ENCODE data around the gene FXYD1.

The FXYD1 gene

DNA sequence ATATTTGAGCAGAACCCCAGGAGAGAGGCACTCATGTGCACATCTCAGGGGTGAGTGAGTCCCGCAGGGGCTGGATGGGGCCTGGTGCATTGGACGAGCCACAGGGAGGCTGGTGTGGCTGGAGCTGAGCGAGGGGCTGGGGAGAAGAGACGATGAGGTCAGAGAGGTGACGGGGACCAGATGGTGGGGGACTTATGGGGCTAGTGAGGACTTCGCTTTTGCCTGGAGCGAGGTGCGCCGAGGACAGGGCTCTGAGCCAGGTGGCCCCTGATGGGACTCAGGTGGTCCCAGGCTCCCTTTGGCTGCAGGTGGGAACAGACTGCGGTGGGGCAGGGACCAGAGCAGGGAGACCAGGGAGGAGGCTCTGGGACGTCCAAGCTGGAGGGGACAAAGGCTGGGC is 29.9 kb upstream of the FXYD1 start:
- FAIRE-seq: no peak

DNA sequence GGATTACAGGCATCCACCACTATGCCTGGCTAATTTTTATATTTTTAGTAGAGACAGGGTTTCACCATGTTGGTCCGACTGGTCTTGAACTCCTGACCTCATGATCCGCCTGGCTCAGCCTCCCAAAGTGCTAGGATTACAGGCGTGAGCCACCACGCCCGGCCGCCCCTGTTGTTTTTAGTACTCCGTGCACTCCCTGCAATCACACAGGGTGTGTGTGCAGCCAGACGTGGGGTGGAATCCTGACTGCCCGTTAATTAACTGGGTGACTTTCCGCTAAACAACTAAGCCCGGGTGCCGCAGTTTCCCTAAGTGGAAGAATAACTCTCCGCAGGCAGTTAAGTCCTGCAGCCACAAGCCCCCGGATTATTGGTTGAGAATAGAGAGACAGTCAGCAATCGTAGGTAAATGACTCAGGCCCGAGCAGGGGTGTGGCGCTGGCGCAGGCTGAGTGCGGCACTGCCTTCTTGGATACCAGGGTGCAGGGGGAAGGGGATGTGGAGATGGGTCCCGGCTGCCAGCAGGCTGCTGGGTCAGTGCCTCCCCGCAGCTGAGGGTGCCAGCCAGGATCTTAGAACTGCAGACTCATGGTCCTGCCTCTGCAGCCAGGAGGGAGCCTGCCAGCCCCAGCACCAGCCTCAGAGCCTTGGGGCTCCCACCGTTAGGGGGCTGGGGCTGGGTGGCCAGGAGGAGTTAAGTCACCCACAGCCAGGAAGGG is 29.1 kb upstream of the FXYD1 start:
- FAIRE-seq: no peak

DNA sequence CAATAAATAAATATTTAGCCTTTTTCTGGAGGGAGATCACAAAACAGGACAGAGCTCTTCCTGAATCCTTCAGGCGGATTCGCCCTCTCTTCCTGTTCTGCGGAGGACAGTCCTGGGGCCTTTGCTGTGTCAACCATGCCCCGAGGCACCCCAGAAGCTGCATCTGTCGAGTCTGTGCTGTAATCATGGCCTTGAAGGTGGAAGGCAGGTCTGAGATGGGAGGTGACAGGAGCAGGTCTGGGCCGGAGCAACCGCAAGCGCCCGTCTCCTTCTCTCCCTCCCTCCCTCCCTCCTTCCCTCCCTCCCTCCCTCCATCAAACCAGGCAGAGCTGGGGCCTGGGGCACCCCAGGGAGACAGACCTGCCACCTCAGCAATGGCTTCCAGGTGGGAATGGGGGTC is 27.6 kb upstream of the FXYD1 start:
- no peak for FAIRE-seq

DNA sequence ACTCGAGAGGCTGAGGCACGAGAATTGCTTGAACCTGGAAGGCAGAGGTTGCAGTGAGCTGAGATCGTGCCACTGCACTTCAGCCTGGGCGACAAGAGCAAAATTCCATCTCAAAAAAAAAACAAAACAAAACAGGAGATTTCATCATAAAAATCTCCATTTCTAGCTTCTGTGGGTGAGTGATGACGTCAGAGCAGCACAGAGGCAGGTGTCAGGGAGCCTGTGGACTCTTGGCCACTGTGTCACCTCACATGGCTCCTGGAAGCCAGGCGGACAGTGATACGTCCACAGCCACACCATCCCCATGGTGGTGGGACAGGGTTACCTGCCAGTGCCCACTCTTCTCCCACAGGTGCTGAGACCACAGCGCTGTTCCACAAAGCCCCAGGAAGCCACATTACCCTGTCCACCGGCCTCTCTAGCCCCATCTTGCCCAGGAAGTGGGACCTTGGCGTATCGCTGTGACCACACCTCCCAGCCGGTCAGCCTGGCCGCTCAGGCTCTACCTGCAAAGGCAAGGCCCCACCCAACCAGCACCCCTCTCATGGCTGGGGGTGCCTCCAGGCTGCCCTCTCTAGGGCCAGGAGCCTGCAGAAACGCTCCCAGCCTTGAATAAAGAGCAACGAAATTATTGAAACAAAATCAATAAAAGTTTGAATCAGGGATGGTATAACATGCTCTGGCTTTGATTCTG is 25.5 kb upstream of the FXYD1 start:
- no peak for FAIRE-seq

DNA sequence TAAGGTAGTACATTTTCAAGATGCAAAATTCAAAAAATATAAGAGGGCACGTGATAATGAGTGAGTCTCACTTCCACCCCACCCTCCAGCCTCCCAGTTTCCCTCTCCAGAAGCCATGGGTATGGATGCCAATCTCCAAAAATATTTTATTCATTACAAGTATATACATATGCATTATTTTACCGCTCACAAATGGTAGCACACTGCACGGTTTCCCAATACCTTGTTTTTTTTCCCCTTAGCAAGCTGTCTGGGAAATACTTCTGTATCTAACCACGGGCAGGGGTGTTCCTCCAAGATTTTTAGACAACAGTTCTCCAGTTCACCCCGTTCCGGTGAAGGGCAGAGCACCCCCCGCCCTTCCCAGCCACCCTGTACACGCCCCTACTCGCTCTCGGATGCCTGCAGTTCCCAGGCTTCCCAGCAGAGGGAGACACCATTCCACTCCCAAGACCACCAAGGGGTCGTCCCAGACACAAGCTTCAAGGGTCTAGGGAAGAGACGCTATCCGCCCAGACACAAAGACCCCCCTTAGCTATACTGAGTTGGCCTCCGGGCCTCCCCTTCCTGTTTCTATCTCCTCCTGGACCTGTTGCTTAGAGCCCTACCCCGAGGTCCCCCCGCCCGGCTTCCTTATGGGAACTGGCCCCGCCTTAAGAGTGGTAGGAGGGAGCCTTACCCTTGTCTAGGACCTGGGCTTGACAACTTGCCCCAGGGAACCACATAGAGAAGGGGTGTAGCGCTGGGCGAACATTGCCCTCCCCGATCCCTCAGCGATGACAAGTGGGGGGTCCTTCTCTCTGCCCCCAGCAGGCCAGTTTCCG is 24.1 kb upstream of the FXYD1 start:
- no peak for FAIRE-seq

DNA sequence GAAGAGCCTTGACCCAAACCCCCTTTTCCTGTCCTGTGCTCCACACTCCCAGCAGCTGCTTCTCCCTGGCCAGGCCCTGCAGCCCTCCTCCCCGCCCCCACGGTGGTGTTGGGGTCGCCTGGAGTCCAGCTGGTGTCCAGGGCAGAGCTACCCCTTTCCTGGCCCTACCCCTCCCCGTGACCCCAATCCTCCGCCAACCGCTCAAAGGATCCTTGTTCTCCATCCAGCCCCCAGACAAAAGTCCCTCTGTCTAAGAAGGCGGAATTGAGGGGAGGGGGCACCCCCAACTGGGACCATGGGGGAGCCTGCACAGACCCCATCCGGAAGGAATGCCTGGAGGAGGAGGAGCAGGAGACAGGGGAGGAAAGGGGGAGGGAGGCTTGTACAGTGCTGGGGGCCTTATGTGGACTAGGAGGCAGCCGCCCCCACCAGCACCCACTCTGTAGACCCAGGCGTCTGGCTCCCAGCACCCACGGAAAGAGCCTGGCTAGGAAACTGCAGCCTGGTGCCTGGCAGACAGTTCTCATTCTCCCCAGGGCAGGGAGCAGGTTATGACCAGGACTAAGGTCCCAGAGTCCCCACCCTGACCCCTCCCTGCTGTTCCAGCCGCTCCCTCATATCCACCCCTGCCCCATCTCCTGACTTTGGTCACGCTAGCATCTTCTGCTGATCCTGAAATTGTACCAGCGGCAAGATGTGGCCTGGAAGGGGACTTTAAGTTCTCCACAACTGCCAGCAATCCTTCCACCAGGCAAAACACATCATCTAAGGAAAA is 23.3 kb upstream of the FXYD1 start, which contains the start of gene FXYD3:
FXYD3 (plus strand) TSS at position 647 of the 775 bp plus-strand sequence. CDS start 3,554 bp downstream, outside the sequence.
- no peak for FAIRE-seq

DNA sequence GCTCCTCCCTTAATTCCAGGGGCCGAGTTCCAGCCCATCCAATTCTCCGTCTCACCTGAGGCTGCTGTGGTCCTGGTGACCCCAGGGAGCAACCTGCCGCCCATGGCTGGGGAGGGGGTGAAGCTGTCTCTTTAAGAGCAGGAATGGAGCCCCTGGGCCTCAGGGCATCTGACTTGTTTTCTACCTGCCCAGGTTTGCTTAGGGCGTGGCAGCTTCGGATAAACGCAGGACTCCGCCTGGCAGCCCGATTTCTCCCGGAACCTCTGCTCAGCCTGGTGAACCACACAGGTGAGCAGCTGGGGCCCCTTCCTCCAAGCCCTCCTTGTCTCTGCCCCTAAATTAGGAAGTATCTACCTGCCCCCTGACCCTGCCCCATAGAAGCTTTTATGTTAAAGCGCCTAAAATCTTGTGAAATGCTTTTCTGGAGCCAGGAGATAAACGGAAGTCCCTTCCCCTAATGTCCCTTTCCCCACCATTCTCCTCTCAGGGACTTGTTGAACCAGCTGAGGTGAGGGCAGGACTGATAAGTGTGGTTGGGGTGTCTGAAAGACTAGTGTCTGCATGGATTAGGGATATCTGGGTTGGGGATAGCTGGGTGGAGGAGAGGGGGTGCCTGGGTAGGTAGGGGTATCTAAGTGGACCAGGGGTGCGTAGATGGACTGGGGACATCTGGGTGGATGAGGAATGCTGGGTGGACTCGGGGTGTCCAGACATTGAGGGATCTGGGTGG is 22.4 kb upstream of the FXYD1 start:
- no peak for FAIRE-seq

DNA sequence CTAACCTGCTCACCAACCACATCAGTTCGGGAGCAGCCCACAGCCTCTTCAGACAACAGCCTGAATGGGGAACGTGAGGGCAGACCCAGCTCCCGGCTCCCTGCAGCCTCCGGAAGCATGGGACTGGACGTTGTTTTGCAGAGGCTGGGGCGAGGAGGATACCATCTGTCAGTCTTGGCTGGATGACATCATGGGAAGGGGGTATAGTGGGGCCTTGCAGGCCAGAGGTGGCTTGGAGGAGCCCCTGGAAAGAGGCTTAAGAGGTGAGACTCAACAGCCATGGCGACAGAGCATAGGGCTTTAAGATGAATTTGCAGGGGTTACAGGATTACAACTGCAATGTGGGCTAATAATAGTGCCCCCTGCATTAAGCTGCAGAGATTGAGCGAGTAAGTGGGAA is 21.5 kb upstream of the FXYD1 start:
- FAIRE-seq: no peak

DNA sequence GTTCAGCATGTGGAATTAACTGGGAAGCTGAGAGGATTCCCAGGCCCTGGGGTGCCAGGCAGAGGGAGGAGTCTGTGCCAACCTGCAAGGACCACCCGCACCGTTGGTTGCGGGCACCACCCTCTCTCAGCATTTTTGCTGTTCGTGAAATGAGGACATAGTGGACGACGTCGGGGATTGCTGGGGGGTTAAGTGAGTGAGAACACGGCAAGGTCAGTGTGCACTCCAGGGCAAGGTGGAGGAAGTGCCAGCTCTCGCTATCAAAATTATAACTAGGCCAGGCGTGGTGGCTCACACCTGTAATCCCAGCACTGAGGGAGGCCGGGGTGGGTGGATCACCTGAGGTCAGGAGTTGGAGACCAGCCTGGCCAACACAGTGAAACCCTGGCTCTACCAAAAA is 20.8 kb upstream of the FXYD1 start:
- no peak for FAIRE-seq

DNA sequence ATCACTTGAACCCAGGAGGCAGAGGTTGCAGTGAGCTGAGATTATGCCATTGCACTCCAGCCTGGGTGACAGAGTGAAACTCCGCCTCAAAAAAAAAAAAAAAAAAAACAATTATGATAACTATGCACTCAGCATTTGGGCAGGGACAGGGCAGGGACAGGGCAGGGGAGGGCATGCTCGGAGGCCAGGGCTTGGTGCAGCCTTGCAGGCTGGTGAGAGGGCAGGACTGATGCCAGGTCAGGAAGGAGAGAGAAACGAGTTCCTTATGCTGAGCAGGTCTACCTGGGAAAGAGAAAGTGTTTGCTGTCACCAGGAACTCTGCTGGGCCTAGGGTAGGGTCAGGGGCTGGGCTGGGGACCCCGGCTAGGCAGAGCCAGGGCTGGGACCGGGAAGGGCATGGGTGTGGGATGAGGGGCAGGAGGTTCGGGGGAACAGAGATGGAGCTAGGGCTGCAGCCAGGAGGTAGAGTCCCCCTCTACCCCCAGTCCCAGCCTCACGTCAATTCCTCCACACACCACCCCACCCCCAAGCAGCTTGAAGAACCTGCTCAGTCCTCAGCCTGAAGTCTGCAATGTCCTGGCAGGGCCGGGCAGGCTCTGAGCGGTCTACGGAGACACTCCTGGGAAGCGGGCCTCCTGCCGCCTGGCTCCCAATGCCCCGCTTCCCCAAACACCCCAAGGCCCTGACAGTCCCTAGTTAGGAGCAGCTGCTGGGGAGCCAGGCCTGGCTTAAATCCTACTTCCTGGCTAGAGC is 20.2 kb upstream of the FXYD1 start:
- no peak for FAIRE-seq

DNA sequence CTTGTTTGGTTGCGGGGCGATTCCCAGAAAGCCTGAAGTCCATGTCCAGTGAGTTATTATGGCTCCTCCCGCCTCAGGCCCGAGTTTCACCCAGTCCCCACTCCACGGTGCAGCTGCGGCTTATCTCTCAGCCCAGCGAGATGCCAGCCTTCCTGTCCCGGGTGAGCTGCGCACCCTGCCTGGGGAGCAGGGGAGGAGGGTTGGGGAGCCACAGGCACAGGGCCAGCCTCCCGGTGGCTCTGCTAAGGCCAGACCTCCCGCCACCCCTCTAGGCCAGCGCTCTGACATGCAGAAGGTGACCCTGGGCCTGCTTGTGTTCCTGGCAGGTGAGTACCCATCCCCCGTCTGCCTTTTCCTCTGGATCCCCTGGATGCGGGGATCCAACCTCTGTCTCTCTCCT is 19.5 kb upstream of the FXYD1 start:
- no peak for FAIRE-seq

DNA sequence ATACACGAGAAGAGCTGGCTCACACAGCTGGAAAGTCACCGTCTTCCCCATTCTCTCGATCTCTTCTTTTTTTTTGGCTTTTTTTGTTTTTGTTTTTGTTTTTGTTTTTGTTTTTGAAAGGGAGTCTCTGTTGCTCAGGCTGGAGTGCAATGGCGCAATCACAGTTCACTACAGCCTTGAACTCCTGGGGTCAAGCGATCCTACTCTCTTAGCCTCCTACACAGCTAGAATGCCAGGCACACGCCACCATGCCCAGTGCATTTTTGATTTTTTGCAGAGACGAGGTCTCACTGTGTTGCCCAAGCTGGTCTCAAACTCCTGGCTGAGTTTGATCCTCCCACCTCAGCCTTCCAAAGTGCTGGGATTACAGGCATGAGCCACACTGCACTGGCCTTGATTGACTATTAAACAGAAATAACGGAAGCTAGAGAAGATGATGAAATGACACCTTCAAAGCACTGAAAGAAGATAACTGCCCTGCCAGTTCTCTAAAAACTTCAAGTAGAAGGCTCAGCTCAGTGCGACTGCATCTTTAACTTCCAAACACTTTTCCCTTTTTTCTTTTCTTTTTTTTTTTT is 19.0 kb upstream of the FXYD1 start:
- no peak for FAIRE-seq

DNA sequence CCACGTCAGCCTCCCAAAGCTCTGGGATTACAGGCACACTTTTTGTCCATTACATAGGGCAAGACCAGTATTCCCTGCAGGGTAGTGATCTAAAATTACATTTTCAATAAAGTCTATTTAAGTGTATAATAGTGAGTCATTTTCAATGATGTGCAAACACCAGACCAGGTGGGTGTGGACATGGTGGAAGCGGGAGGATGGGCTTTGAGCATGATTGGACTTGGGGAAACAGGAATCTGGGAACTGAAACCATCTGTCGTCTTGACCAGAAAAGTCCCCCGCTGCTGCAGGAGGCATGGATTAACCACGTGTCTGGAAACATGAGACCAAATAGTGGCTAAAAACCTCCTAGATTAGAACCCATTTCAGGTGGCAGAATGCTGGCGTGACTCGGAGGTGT is 18.1 kb upstream of the FXYD1 start:
- FAIRE-seq: no peak

DNA sequence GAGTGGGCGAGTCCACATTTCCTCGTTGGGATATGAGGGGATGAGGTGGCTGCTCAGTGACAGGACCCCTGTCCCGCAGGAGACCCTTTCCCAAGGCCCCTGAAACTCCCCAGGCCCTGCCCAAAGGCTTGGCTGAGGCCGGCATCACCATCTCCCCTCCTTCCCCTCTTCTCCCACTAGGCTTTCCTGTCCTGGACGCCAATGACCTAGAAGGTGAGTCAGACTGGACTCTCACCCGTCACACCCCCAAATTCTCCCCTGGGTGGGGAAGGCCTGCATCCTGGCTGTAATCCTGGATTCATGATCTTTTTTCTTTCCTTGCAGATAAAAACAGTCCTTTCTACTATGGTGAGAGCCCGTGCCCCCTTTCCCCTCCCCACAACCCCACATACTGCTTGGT is 17.7 kb upstream of the FXYD1 start:
- FAIRE-seq: no peak

DNA sequence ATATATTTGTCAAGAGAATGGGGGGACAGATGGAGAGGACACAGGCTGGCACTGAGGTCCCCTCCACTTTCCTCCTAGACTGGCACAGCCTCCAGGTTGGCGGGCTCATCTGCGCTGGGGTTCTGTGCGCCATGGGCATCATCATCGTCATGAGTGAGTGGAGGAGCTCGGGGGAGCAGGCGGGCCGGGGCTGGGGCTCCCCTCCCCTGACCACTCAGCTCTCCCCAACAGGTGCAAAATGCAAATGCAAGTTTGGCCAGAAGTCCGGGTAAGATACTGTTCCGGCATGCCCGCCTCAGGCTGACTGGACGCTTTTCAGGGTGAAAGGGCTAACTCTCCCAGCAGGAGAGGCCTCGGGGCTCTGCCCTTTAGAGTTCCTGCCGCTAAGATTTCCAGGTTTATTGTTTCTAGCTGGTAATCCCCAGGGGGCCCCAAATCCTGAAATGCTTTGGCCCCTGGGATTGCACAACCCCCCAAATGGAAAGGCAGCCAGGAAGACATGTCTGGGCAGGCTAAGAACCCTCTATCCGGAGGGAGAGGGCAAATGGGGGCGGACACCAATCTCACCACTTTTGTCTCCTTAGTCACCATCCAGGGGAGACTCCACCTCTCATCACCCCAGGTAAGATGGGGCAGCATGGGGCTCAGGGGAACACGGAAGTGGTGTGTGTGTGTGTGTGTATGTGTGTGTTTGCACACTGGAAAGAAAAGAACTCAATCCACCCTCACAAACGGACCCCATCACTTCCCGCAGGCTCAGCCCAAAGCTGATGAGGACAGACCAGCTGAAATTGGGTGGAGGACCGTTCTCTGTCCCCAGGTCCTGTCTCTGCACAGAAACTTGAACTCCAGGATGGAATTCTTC is 15.7 kb upstream of the FXYD1 start:
- no peak for FAIRE-seq

DNA sequence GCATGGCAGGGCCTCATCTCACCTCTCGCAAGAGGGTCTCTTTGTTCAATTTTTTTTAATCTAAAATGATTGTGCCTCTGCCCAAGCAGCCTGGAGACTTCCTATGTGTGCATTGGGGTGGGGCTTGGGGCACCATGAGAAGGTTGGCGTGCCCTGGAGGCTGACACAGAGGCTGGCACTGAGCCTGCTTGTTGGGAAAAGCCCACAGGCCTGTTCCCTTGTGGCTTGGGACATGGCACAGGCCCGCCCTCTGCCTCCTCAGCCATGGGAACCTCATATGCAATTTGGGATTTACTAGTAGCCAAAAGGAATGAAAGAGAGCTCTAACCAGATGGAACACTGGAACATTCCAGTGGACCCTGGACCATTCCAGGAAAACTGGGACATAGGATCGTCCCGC is 15.1 kb upstream of the FXYD1 start:
- no peak for FAIRE-seq

DNA sequence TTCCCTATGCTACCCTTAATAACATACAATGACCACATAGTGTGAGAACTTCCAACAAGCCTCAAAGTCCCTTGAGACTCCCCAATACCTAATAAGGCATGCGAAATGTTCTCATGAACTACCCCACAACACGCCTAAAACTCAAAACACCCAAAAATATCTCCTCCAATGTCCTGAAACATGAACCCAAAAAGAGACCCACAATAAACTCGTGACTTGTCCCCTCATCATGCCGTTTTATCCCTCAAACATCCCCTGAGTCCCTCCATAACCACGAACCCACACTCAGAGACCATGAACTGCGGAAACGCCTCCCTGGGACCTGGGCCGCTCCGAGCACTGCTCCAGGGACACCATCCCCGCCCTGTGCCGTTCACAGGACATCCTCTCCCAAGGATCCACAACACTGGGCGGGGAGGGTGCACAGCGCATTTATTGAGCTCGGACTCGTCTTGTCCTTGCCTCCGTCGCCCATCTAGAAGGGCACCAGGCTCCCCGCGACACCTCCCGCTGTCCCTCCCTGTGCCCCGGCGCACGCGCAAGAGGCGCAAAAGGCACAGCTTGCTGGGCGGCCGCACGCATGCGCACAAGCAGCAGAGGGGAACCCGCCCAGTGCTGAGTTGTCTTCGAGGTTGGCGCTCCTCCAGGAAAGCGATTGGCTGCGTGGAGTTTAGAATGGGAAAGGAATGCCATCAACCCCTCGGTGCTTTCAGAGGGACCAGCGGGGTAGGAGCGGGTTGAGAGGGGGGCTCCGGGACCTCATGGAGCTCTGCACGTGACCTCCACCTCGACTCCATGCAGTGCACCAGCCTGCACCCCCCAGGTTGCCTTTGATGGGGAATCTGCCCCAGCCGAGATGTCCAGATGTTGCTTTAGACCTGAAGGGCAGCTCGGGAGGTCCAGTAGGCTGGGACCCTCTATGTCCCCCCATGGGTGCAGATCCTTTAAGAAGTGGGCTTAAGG is 14.2 kb upstream of the FXYD1 start:
- FAIRE-seq: no peak

DNA sequence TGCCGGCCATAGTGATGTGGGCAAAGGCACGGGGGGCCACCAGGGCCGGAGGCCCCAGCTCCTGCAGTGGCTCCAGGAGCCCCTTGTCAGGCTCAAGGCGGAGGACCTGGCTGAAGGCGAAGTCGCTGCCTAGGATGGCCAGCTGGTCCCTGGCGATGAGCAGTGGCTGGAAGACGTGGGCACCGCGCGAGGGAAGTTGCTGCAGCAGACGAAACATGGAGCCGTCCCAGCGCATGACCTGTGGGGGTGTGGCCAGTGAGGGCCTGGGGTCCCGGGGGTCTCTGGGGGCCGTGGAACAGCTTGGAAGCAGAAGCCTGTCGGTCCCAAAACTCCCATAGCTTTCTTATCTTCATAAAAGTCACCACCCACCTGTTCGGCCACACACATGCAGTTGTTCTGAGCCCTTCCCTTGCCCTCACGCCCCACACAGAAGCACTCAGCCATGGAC is 13.3 kb upstream of the FXYD1 start:
- FAIRE-seq: no peak
